ENCODE data around the gene NMRAL1. TPM values are rescaled to one million over a fixed set of nuclear protein-coding genes. Genes with fewer than 3 reads are reported as not detected.

The NMRAL1 gene
- total and polyA plus RNA-seq, 2 experiments from 2014 or later = 32.4 to 64.5 TPM

GRCh38 chr16:4443271-4443670 is 31.2 kb downstream of the NMRAL1 start:
- no peak overlapping the region for H3K4me3 ChIP-seq
- no peaks in the 10 kb centered on the region for H3K4me1 ChIP-seq (ENCODE audit: low read depth)
- no peak for DNase-seq (ENCODE audit: low read depth in 1 of 2, low spot score in 1 of 2)
- TF ChIP-seq CTCF (IDR thresholded peaks at IDR 0.05; ENCODE audit: low read depth, low read length) = no peak
- no peak overlapping the region for H3K27ac ChIP-seq
- no peaks in the 10 kb centered on the region for H3K27me3 ChIP-seq
- H3K36me3 ChIP-seq = peaks cover 70% of the 10 kb centered on the region
- no peaks in the 10 kb centered on the region for H3K9me3 ChIP-seq (ENCODE audit: low read depth)

GRCh38 chr16:4442371-4442770 is 32.1 kb downstream of the NMRAL1 start:
- H3K9me3 ChIP-seq (ENCODE audit: low read depth) = no peaks in the 10 kb centered on the region
- H3K4me1 ChIP-seq (ENCODE audit: low read depth) = no peaks in the 10 kb centered on the region
- no peaks in the 10 kb centered on the region for H3K27me3 ChIP-seq
- no peak for TF ChIP-seq CTCF (IDR thresholded peaks at IDR 0.05; ENCODE audit: low read depth, low read length)
- no peak for DNase-seq (ENCODE audit: low read depth in 1 of 2, low spot score in 1 of 2)
- peaks cover 68% of the 10 kb centered on the region for H3K36me3 ChIP-seq
- H3K27ac ChIP-seq = no peak overlapping the region
- no peak overlapping the region for H3K4me3 ChIP-seq

DNA sequence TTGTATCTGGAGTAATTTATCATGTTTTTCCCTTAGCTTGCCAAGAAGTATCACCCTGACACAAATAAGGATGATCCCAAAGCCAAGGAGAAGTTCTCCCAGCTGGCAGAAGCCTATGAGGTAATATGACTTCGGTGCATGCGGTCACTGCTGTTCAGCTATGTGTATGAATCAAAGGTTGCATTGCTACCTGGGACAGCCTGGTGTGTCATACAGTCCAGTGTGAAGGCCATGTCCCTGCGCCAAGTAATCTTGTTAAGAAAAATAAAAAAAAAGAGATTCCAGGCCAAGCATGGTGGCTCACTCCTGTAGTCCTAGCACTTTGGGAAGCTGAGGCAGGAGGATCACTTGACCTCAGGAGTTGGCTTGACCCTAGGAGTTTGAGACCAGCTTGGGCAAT is 37.1 kb downstream of the NMRAL1 start:
- Histone ChIP-seq H3K4me3 (no peak overlapping the region), H3K36me3 (peaks cover 43% of the 10 kb centered on the region), H3K27ac (no peak overlapping the region), H3K4me1 (ENCODE audit: low read depth) (no peaks in the 10 kb centered on the region), H3K9me3 (ENCODE audit: low read depth) (no peaks in the 10 kb centered on the region), H3K27me3 (no peaks in the 10 kb centered on the region)
- DNase-seq (ENCODE audit: low read depth in 1 of 2, low spot score in 1 of 2) = no peak
- no peak for TF ChIP-seq CTCF (IDR thresholded peaks at IDR 0.05; ENCODE audit: low read depth, low read length)

DNA sequence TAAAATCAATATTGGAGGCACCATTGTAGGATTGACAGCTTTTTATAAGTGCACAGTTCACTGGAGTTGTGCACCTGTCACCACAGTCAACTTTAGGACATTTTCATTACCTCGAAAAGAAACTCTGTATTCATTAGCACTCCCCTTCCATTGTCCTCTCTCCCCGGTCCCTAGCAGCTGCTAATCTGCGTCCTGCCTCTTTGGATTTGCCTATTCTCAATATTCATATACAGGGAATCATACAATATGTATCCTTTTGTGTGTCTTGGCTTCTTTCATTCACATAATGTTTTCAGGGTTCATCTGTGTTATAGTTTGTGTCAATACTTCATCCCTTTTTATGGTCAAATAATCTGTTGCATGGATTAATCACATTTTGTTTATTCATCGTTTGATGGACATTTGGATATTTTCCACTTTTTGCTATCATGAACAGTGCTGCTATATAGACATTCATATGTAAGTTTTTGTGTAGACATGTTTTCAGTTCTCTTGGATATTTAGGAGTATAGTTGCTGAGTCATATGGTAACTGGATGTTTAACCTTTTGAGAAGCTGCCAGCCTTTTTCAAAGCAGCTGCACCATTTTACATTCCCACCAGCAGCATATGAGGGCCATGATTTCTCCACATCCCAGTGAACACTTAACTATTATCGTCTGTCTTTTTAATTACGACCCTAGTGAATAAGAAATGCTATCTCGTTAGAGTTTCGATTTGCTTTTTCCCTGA is 38.9 kb downstream of the NMRAL1 start:
- no peak overlapping the region for H3K4me3 ChIP-seq
- peak in 1 of 2 donors; percentile 24 for DNase-seq (ENCODE audit: low read depth in 1 of 2, low spot score in 1 of 2)
- TF ChIP-seq CTCF (IDR thresholded peaks at IDR 0.05; ENCODE audit: low read depth, low read length) = no peak
- H3K36me3 ChIP-seq = peaks cover 27% of the 10 kb centered on the region
- no peaks in the 10 kb centered on the region for H3K27me3 ChIP-seq
- no peak overlapping the region for H3K27ac ChIP-seq
- no peaks in the 10 kb centered on the region for H3K9me3 ChIP-seq (ENCODE audit: low read depth)
- no peaks in the 10 kb centered on the region for H3K4me1 ChIP-seq (ENCODE audit: low read depth)

DNA sequence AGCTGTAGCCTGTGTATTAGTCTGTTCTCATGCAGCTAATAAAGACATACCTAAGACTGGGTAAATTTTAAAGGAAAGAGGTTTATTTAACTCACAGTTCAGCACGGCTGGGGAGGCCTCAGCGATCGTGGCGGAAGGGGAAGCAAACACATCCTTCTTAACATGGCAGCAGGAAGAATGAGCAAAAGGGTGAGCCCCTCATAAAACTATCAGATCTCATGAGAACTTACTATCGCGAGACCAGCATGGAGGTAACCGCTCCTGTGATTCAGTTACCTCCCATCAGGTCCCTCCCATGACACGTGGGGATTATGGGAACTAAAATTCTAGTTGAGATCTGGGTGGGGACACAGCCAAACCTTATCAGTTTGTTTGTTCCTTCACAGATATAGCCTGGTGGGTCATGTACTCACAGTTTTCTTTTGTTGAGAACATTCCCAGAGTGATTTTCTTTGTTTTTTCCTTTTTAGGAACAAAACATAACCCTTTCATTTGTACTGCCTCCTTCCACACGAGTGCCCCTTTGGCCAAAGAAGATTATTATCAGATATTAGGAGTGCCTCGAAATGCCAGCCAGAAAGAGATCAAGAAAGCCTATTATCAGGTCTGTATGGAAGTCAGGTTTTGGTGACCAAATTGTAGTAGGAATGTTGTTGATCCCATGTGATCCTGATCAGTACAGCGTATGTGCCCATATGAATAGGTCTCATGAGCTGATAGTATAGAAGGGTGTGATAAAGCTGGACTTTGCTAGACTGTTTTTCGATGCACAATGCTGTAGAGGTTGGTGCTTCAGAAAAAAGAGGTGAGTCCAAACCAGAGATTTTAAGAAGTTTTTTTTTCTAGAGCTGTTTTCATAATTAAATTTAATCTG is 40.3 kb downstream of the NMRAL1 start:
- DNase-seq (ENCODE audit: low read depth in 1 of 2, low spot score in 1 of 2) = no peak
- no peak for TF ChIP-seq CTCF (IDR thresholded peaks at IDR 0.05; ENCODE audit: low read depth, low read length)
- H3K27me3 ChIP-seq = no peaks in the 10 kb centered on the region
- peaks cover 18% of the 10 kb centered on the region for H3K36me3 ChIP-seq
- no peak overlapping the region for H3K4me3 ChIP-seq
- no peak overlapping the region for H3K27ac ChIP-seq
- no peaks in the 10 kb centered on the region for H3K4me1 ChIP-seq (ENCODE audit: low read depth)
- no peaks in the 10 kb centered on the region for H3K9me3 ChIP-seq (ENCODE audit: low read depth)

All from cardiac muscle cell (in vitro differentiated cells and primary cell).